Measurements from ENCODE around the gene CCDC178. TPM values are rescaled to one million over a fixed set of nuclear protein-coding genes. Genes with fewer than 3 reads are reported as not detected.

The CCDC178 gene
- total RNA-seq, 2 donors from 2014 or later = 0.33 to 9.9 TPM

DNA sequence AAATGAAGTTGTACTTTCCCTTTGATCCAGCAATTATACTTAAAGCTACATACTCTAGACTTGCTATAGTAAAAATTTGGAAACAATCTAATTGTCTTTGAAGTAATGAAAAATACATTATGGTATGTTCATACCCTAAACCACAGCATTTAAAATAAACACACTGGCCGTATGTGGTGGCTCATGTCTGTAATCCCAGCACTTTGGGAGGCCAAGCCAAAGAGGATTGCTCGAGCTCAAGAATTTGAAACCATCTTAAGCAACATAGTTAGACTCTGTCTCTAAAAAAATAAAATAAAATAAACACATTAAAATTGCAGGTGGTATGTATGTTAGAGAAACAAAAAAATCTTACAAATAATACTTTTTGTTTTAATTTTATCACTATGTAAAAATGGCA lies 459.6 kb downstream of the CCDC178 start:
- Histone ChIP-seq H3K4me3 (no peak overlapping the region), H3K27me3 (no peaks in the 10 kb centered on the region), H3K27ac (no peak overlapping the region), H3K4me1 (no peaks in the 10 kb centered on the region), H3K9me3 (no peaks in the 10 kb centered on the region), H3K36me3 (replicated peaks in 1 of 2; ENCODE audit: insufficient read depth in 1 of 2, low read depth in 2 of 2) (no peaks in the 10 kb centered on the region)
- intact Hi-C loops (cut with DNase I) = no loop called here
- ATAC-seq (no peak), DNase-seq (no peak)
- no peak for TF ChIP-seq POLR2A (IDR thresholded peaks at IDR 0.05)
- TF ChIP-seq, protein P1, sequence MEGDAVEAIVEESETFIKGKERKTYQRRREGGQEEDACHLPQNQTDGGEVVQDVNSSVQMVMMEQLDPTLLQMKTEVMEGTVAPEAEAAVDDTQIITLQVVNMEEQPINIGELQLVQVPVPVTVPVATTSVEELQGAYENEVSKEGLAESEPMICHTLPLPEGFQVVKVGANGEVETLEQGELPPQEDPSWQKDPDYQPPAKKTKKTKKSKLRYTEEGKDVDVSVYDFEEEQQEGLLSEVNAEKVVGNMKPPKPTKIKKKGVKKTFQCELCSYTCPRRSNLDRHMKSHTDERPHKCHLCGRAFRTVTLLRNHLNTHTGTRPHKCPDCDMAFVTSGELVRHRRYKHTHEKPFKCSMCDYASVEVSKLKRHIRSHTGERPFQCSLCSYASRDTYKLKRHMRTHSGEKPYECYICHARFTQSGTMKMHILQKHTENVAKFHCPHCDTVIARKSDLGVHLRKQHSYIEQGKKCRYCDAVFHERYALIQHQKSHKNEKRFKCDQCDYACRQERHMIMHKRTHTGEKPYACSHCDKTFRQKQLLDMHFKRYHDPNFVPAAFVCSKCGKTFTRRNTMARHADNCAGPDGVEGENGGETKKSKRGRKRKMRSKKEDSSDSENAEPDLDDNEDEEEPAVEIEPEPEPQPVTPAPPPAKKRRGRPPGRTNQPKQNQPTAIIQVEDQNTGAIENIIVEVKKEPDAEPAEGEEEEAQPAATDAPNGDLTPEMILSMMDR (IDR thresholded peaks at IDR 0.05) = no peak
- 70 to 80% methylated on average over 2 of the region's 2 CpGs for WGBS, 2 donors

DNA sequence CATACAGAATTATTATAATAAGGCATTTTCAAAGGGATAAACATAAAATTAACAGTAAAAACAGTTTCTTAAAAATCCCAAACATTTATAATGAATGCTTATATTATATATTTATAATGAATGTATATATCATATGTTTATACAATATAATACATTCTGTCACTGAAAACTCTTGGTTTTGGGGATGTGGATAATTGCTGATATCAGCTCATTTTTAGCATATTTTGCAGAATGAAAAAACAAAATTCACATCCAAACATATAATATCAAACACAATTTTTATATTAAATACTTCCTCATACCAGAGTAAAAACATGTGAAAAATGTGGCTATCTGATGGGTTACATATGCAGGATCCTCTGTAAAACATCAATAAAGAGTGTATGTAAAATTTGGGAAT lies 465.0 kb downstream of the CCDC178 start:
- no peaks in the 10 kb centered on the region for H3K36me3 ChIP-seq (replicated peaks in 1 of 2; ENCODE audit: insufficient read depth in 1 of 2, low read depth in 2 of 2)
- H3K27me3 ChIP-seq = no peaks in the 10 kb centered on the region
- DNase-seq (no peak), ATAC-seq (no peak)
- TF ChIP-seq POLR2A (IDR thresholded peaks at IDR 0.05) = no peak
- intact Hi-C loops (cut with DNase I) = no loop called here
- H3K9me3 ChIP-seq = no peaks in the 10 kb centered on the region
- H3K4me3 ChIP-seq = no peak overlapping the region
- H3K27ac ChIP-seq = no peak overlapping the region
- no peaks in the 10 kb centered on the region for H3K4me1 ChIP-seq

DNA sequence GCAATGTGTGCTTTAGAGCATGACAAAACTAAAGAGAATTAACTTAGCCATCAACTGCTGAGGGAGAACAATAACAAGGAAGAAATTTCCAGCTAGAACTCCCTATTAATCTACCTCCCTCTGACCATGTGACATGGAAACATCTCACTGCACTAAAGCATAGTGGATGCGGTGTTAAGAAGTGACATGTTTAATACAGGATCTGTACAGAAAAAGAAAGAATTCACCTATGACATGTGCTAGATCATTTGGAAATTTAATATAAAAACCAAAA lies 465.4 kb downstream of the CCDC178 start:
- ATAC-seq = no peak
- no peak overlapping the region for H3K4me3 ChIP-seq

DNA sequence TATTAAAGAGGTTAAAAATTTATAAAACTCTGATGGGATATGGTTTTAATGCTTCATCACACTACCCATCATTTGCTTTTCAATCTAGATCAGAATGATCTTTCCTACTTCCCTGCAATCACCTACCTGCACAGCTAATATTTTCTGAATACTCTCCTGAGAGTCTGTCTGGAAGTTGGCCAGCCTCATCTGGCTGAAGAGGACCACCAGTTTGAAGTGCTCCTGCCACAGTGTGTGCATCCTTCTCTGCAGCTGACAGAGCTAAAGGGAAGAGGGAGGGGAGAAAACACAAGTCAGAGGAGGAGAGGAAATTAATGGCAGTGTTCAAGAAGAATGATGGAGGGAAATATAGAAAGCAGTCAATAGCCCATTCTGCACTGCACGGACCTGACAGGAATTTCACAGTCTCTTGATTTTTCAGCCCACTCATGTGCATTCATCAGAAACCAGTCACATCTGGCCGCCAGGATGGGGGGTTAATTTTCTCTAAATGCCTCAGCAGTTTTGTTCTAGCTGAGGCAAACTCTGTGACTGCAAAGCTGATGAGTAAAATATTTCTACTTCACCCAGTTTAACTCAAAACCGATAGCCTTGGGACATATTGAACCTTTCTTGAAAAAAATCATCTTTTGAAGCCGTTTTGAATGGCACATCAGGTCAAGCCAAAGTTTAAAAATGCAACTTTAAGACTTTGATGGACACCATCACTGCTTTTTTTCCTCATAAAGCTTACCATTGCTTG lies 465.9 kb downstream of the CCDC178 start:
- DNase-seq = no peak
- Histone ChIP-seq H3K4me3 (no peak overlapping the region), H3K4me1 (no peaks in the 10 kb centered on the region), H3K27ac (no peak overlapping the region), H3K36me3 (replicated peaks in 1 of 2; ENCODE audit: insufficient read depth in 1 of 2, low read depth in 2 of 2) (no peaks in the 10 kb centered on the region), H3K27me3 (no peaks in the 10 kb centered on the region), H3K9me3 (no peaks in the 10 kb centered on the region)
- WGBS, 2 donors = 25 to 27% methylated on average over 4 of the region's 4 CpGs
- no peak for ATAC-seq
- TF ChIP-seq, protein P1 (IDR thresholded peaks at IDR 0.05) = no peak
- no peak for TF ChIP-seq POLR2A (IDR thresholded peaks at IDR 0.05)
- intact Hi-C loops (cut with DNase I) = no loop called here

More for the DNA sequence above, 465.4 kb downstream of the CCDC178 start:
- Histone ChIP-seq H3K36me3 (replicated peaks in 1 of 2; ENCODE audit: insufficient read depth in 1 of 2, low read depth in 2 of 2) (no peaks in the 10 kb centered on the region), H3K27me3 (no peaks in the 10 kb centered on the region), H3K4me1 (no peaks in the 10 kb centered on the region), H3K9me3 (no peaks in the 10 kb centered on the region), H3K27ac (no peak overlapping the region)
- 87 to 89% methylated on average over 1 of the region's 1 CpG for WGBS, 2 donors
- no peak for TF ChIP-seq POLR2A (IDR thresholded peaks at IDR 0.05)
- TF ChIP-seq, protein P1 (IDR thresholded peaks at IDR 0.05) = no peak
- no peak for DNase-seq
- intact Hi-C loops (cut with DNase I) = no loop called here

DNA sequence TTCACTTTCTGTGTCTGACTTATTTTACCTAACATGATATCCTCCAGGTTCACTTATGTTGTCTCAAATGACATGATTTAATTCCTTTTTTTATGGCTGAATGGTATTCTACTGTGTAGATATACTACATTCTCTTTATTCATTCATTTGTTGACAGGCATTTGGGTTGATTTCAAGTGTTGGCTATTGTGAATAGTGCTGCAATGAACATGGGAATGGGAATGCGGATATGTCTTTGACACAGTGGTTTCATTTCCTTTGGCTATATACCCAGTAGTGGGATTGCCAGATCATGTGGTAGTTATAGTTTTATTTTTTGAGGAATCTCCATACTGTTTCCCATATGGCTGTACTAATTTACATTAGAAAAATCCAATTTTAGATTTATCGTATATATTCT lies 472.3 kb downstream of the CCDC178 start:
- intact Hi-C loops (cut with DNase I) = no loop called here
- Histone ChIP-seq H3K4me3 (no peak overlapping the region), H3K27me3 (no peaks in the 10 kb centered on the region), H3K36me3 (replicated peaks in 1 of 2; ENCODE audit: insufficient read depth in 1 of 2, low read depth in 2 of 2) (no peaks in the 10 kb centered on the region), H3K4me1 (no peaks in the 10 kb centered on the region), H3K9me3 (no peaks in the 10 kb centered on the region), H3K27ac (no peak overlapping the region)
- no peak for DNase-seq
- TF ChIP-seq, protein P1 (IDR thresholded peaks at IDR 0.05) = no peak
- TF ChIP-seq POLR2A (IDR thresholded peaks at IDR 0.05) = no peak
- WGBS, 2 donors = 97 to 100% methylated on average over 2 of the region's 2 CpGs
- ATAC-seq = no peak
